Gastrocnemius medialis (tissue), 4 donors: ENCODE data around the gene ISOC2. TPM values are rescaled to one million over a fixed set of nuclear protein-coding genes. Genes with fewer than 3 reads are reported as not detected.

Experiments
- ATAC-seq, 2 donors: fragments of 150-250 bp; one replicate each; pipeline ENCODE4 v1.9.1; 2016
- DNase-seq, 2 donors: peaks; one replicate each; pipeline ENCODE4 v3.0.0-alpha.2; 2019
- H3K27ac ChIP-seq, 4 donors: fragments of 200-600 bp; sonication (generic); 1 replicate in 1 of 4; 2 replicates in 3 of 4; pipeline ENCODE4 v1.5.1; 2016 to 2018; ENCODE audit warnings: mild to moderate bottlenecking in 2 of 4, moderate library complexity in 1 of 4
- H3K27me3 ChIP-seq, 3 donors: fragments of 200-600 bp; sonication (generic) in 2 of 3; 1 replicate in 1 of 3; 2 replicates in 2 of 3; pipeline versions ENCODE4 v1.5.1 to v1.6.0; 2016 to 2019; ENCODE audit warnings: mild to moderate bottlenecking in 1 of 3, moderate library complexity in 1 of 3
- H3K36me3 ChIP-seq, 2 donors: fragments of 200-600 bp; sonication (generic) in 1 of 2; one replicate each; pipeline ENCODE4 v1.5.1; 2017 to 2018
- H3K4me1 ChIP-seq, 2 donors: fragments of 200-600 bp; sonication (generic) in 1 of 2; one replicate each; pipeline ENCODE4 v1.5.1; 2016 to 2017; ENCODE audit warnings: mild to moderate bottlenecking in 2 of 2
- H3K4me3 ChIP-seq, 4 donors: fragments of 200-600 bp; sonication (generic) in 3 of 4; 1 replicate in 1 of 4; 2 replicates in 3 of 4; pipeline ENCODE4 v1.5.1; 2016 to 2019; ENCODE audit warnings: mild to moderate bottlenecking in 2 of 4
- H3K9me3 ChIP-seq, 3 donors: fragments of 200-600 bp; sonication (generic) in 2 of 3; 1 replicate in 1 of 3; 2 replicates in 2 of 3; pipeline ENCODE4 v1.5.1; 2016 to 2019
- POLR2A ChIP-seq, 2 donors: fragments of 450-650 bp; IDR thresholded peaks; one replicate each; pipeline ENCODE4 v1.6.1; 2017; ENCODE audit warnings: antibody characterized with exemption in 2 of 2, mild to moderate bottlenecking in 2 of 2, moderate library complexity in 2 of 2
- in situ Hi-C, 4 donors: fragments of 200-750 bp; cut with MboI; loops; one replicate each; pipeline versions ENCODE4 v1.15.0 to v1.8.0; 2017; ENCODE audit warnings: low sequenced_read_pairs in 4 of 4
- intact Hi-C: fragments of 100-400 bp; cut with DNase I; formaldehyde crosslinking; loops from one replicate; pipeline ENCODE4 v1.15.1; 2023; ENCODE audit warnings: low total_unique reads
- total RNA-seq, 4 donors: library from RNA; depleted of rRNA; stranded (reverse); fragments of >200 nt; gene quantifications; one replicate each; pipeline versions ENCODE4 v1.1.0 to v1.2.3, GENCODE V29; 2016
- TF ChIP-seq, protein P1 (sequence below), 5 experiments: fragments of 450-650 bp in 3 of 5; fragments of 200-600 bp in 2 of 5; sonication (generic) in 2 of 5; IDR thresholded peaks in 4 of 5; conservative IDR thresholded peaks in 1 of 5; 1 replicate in 4 of 5; 2 replicates in 1 of 5; pipeline ENCODE4 v1.5.1; 2016 to 2019; ENCODE audit warnings: antibody characterized with exemption in 5 of 5, mild to moderate bottlenecking in 3 of 5, moderate library complexity in 3 of 5

ISOC2 gene
- total RNA-seq, 4 donors from 2014 or later = 59.7 to 101 (median 88.7) TPM

- no peaks in the 10 kb centered on the region for H3K27me3 ChIP-seq
- TF ChIP-seq POLR2A (IDR thresholded peaks at IDR 0.05) = no peak
- TF ChIP-seq, protein P1, sequence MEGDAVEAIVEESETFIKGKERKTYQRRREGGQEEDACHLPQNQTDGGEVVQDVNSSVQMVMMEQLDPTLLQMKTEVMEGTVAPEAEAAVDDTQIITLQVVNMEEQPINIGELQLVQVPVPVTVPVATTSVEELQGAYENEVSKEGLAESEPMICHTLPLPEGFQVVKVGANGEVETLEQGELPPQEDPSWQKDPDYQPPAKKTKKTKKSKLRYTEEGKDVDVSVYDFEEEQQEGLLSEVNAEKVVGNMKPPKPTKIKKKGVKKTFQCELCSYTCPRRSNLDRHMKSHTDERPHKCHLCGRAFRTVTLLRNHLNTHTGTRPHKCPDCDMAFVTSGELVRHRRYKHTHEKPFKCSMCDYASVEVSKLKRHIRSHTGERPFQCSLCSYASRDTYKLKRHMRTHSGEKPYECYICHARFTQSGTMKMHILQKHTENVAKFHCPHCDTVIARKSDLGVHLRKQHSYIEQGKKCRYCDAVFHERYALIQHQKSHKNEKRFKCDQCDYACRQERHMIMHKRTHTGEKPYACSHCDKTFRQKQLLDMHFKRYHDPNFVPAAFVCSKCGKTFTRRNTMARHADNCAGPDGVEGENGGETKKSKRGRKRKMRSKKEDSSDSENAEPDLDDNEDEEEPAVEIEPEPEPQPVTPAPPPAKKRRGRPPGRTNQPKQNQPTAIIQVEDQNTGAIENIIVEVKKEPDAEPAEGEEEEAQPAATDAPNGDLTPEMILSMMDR (IDR thresholded peaks at IDR 0.05 in 4 of 5, conservative IDR thresholded peaks at IDR 0.05 in 1 of 5) = no peak
- in situ Hi-C loops = no loop called here
- no peaks in the 10 kb centered on the region for H3K9me3 ChIP-seq
- DNase-seq (no peak), ATAC-seq (peak in 1 of 2 donors; percentile 0)
- intact Hi-C loops = loop anchor here (1.0 to 5.0 kb wide), 4 partner anchors 14 to 123 kb away; partner anchors contain the start of genes KMT5C, RPL28, TMEM238 and UBE2S
- H3K4me1 ChIP-seq = peaks cover 12 to 13% of the 10 kb centered on the region in 2 donors
- H3K36me3 ChIP-seq = no peaks in the 10 kb centered on the region
- peak overlapping the region; percentile 76 to 87 (median 81) for H3K4me3 ChIP-seq
- H3K27ac ChIP-seq = peak overlapping the region; percentile 89 to 97 (median 89)
Observed at GRCh38 chr19:55461974-55462626, 658 bp upstream of the ISOC2 start.

- peak overlapping the region; percentile 89 to 97 (median 94) for H3K27ac ChIP-seq
- intact Hi-C loops (loop anchor here (1.0 to 5.0 kb wide), 4 partner anchors 16 to 121 kb away; partner anchors contain the start of genes KMT5C, RPL28, TMEM238 and UBE2S), in situ Hi-C loops (no loop called here)
- H3K4me3 ChIP-seq = peak overlapping the region; percentile 72 to 94 (median 86)
- TF ChIP-seq POLR2A (IDR thresholded peaks at IDR 0.05) = no peak
- TF ChIP-seq, protein P1 (IDR thresholded peaks at IDR 0.05 in 4 of 5, conservative IDR thresholded peaks at IDR 0.05 in 1 of 5) = no peak
- DNase-seq = peak; percentile 71 to 78
- H3K27me3 ChIP-seq = no peaks in the 10 kb centered on the region
- H3K4me1 ChIP-seq = peaks cover 12 to 13% of the 10 kb centered on the region in 2 donors
- peak; percentile 40 to 54 for ATAC-seq
- H3K9me3 ChIP-seq = no peaks in the 10 kb centered on the region
- H3K36me3 ChIP-seq = no peaks in the 10 kb centered on the region
Observed at GRCh38 chr19:55460670-55461258, 678 bp downstream of the ISOC2 start.

GRCh38 chr19:55459950-55460657 lies 1.3 kb downstream of the ISOC2 start:
- peaks cover 12 to 13% of the 10 kb centered on the region in 2 donors for H3K4me1 ChIP-seq
- H3K9me3 ChIP-seq = no peaks in the 10 kb centered on the region
- intact Hi-C loops (loop anchor here (2.0 to 5.0 kb wide), 2 partner anchors 53 to 75 kb away; partner anchors contain the start of genes RPL28, TMEM238 and UBE2S), in situ Hi-C loops (no loop called here)
- H3K4me3 ChIP-seq = peak overlapping the region; percentile 72 to 94 (median 86)
- DNase-seq (no peak), ATAC-seq (no peak)
- no peaks in the 10 kb centered on the region for H3K36me3 ChIP-seq
- no peaks in the 10 kb centered on the region for H3K27me3 ChIP-seq
- H3K27ac ChIP-seq = peak overlapping the region; percentile 89 to 97 (median 94)
- TF ChIP-seq, protein P1 (IDR thresholded peaks at IDR 0.05 in 4 of 5, conservative IDR thresholded peaks at IDR 0.05 in 1 of 5) = no peak
- TF ChIP-seq POLR2A (IDR thresholded peaks at IDR 0.05) = no peak

DNA sequence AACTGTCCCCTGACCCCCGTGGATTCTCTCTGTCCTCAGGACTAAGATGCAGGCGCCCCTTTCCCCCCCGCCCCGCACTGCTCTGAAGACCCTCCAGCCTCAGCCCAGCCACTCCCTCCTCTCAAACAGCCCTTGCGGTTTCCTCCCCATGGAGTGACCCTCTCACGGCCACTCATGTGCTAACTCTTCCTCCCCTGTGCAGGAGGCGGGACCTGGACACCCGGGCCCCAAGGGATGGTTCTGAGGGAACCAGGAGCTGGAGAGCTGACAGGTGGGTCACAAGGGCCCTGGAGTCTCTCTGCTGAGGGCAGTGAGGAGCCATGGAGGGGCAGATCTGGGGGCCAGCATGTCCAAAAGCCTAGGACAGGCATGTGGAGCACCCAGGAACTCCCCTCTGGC lies 1.9 kb downstream of the ISOC2 start:
- H3K4me1 ChIP-seq = peaks cover 12 to 13% of the 10 kb centered on the region in 2 donors
- DNase-seq = no peak
- no peak overlapping the region for H3K4me3 ChIP-seq
- H3K27me3 ChIP-seq = no peaks in the 10 kb centered on the region
- no peaks in the 10 kb centered on the region for H3K9me3 ChIP-seq
- peak overlapping the region in 2 of 4 donors; percentile 89 to 97 for H3K27ac ChIP-seq
- intact Hi-C loops = no loop called here
- no peak for ATAC-seq
- H3K36me3 ChIP-seq = no peaks in the 10 kb centered on the region
- TF ChIP-seq, protein P1 (IDR thresholded peaks at IDR 0.05 in 4 of 5, conservative IDR thresholded peaks at IDR 0.05 in 1 of 5) = no peak
- no peak for TF ChIP-seq POLR2A (IDR thresholded peaks at IDR 0.05)
- in situ Hi-C loops = no loop called here
